Smooth muscle cell (in vitro differentiated cells): Measurements from ENCODE around the gene PEX11A. TPM values are rescaled to one million over a fixed set of nuclear protein-coding genes. Genes with fewer than 3 reads are reported as not detected.

Experiments used
- DNase-seq: peaks from one replicate; lab custom pipeline; 2025; ENCODE audit not compliant: unreplicated experiment; lab: John Stamatoyannopoulos, UW
- H2AFZ ChIP-seq: fragments of 200-600 bp; sonication (generic); 2 replicates; pipeline ENCODE4 v1.6.0; 2016; ENCODE audit warnings: antibody characterized with exemption, low read depth, mild to moderate bottlenecking
- H3F3A ChIP-seq: fragments of 200-600 bp; sonication (generic); 2 replicates; pipeline ENCODE4 v1.6.0; 2017; ENCODE audit warnings: antibody characterized with exemption, low read depth
- H3K27ac ChIP-seq: fragments of 200-600 bp; sonication (generic); 2 replicates; pipeline ENCODE4 v1.5.1; 2016; ENCODE audit warnings: low read depth, mild to moderate bottlenecking
- H3K27me3 ChIP-seq: fragments of 200-600 bp; sonication (generic); 2 replicates; pipeline ENCODE4 v1.6.1; 2016; ENCODE audit warnings: low read depth, mild to moderate bottlenecking
- H3K36me3 ChIP-seq: fragments of 200-600 bp; sonication (generic); 2 replicates; pipeline ENCODE4 v1.5.1; 2016; ENCODE audit warnings: low read depth
- H3K4me1 ChIP-seq: fragments of 200-600 bp; sonication (generic); 2 replicates; pipeline ENCODE4 v1.5.1; 2016; ENCODE audit warnings: low read depth
- H3K4me2 ChIP-seq: fragments of 200-600 bp; sonication (generic); 2 replicates; pipeline ENCODE4 v1.6.0; 2016; ENCODE audit warnings: mild to moderate bottlenecking
- H3K4me3 ChIP-seq: fragments of 200-600 bp; sonication (generic); 2 replicates; pipeline ENCODE4 v1.5.1; 2016; ENCODE audit warnings: mild to moderate bottlenecking
- H3K79me2 ChIP-seq: fragments of 200-600 bp; sonication (generic); 2 replicates; pipeline ENCODE4 v1.6.0; 2016; ENCODE audit warnings: low read depth, mild to moderate bottlenecking
- H3K9ac ChIP-seq: fragments of 200-600 bp; sonication (generic); 2 replicates; pipeline ENCODE4 v1.6.0; 2016; ENCODE audit warnings: low read depth
- H3K9me3 ChIP-seq: fragments of 200-600 bp; sonication (generic); replicated peaks from 2 replicates; pipeline ENCODE4 v1.5.1; 2016; ENCODE audit warnings: low read depth
- H4K20me1 ChIP-seq: fragments of 200-600 bp; sonication (generic); 2 replicates; pipeline ENCODE4 v1.6.0; 2016; ENCODE audit warnings: low read depth
- WGBS: methylation state at CpG from one replicate; pipeline ENCODE4 v1.1.7; 2016; ENCODE audit warnings: low lambda C conversion rate; 5-methylcytosine and 5-hydroxymethylcytosine counted together
- polyA plus RNA-seq: library from polyadenylated mRNA; unstranded; fragments of >200 nt; fragmentation: Nextera tagmentation; extraction: Ambion mirVana; gene quantifications from 2 replicates; pipeline ENCODE4 v1.2.1, GENCODE V29; 2016
- total RNA-seq: library from RNA; depleted of rRNA; stranded (reverse); fragments of >200 nt; gene quantifications from 2 replicates; pipeline ENCODE4 v1.2.3, GENCODE V29; 2014
- TF ChIP-seq, protein P1 (sequence below): fragments of 200-600 bp; sonication (generic); IDR thresholded peaks from 2 replicates; pipeline ENCODE4 v1.5.1; 2017; ENCODE audit warnings: borderline replicate concordance, mild to moderate bottlenecking, antibody characterized with exemption; ENCODE audit not compliant: insufficient read depth, poor library complexity, severe bottlenecking

The PEX11A gene, protein sequence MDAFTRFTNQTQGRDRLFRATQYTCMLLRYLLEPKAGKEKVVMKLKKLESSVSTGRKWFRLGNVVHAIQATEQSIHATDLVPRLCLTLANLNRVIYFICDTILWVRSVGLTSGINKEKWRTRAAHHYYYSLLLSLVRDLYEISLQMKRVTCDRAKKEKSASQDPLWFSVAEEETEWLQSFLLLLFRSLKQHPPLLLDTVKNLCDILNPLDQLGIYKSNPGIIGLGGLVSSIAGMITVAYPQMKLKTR
- total RNA-seq (4.7 and 9.0 TPM in 2 replicates), polyA plus RNA-seq (3.8 and 5.6 TPM in 2 replicates)

DNA sequence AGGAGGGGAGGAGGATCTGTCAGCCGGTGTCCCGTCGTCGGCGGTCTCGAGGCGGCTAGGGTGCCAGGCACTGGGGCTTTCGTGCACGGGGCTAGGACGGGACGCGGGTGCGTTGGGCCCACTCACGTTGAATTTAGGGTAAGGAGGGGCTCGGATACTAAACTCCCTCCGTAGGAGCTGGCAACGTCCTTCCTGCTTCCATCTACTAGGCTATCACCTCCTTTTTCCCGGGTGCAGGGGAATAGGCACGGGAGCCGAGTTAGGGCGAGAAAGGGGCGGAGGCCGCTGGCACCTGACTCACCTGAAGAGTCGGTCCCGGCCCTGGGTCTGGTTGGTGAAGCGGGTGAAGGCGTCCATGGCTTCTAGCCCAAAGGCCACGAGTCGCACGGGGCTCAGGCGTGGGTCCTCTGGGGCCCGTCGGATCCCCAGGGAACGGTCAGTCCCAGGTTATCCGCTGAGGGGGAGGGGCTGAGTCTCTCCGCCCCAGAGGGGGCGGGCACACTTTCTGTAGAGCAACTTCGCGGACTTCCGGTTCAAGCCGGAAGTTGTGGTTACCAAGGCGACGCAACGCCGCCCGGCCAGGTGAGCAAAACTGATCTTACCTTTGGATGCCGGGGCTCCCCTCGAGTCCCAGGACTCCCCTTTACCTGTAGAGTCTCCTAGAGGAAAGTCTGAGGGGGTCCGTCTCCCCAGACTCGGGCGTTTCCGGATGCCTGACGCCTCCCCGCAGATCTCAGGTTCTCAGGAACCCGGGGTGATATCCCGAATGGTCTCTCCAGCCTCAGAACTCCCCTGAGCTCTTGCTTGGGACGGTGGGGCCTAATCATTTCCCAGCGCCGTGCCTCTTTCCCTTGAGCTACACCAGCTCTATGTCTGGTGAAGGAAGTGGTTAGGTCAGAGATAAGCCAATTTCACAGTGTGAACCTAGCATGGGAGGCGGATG lies at the start of gene PEX11A, which contains the start of gene WDR93:
TSS of gene PEX11A (minus strand) at position 479 of the 943 bp plus-strand sequence. CDS start at position 357, 122 bp downstream.
TSS of gene WDR93 (plus strand) at position 536 of the 943 bp plus-strand sequence. CDS start 10,936 bp downstream, outside the sequence.
- Histone ChIP-seq H3K9ac (peak within 1 kb of the TSS; percentile 68), H4K20me1 (no peaks in the 10 kb centered on the region), H2AFZ (peak within 1 kb of the TSS; percentile 100), H3K4me3 (peak within 1 kb of the TSS; percentile 90), H3K4me2 (peak within 1 kb of the TSS; percentile 98), H3K27ac (no peak within 1 kb of the TSS), H3K36me3 (no peaks in the 10 kb centered on the region), H3K4me1 (no peaks in the 10 kb centered on the region), H3K9me3 (no peaks in the 10 kb centered on the region), H3K79me2 (no peaks in the 10 kb centered on the region), H3F3A (no peaks in the 10 kb centered on the region), H3K27me3 (peaks cover 7% of the 10 kb centered on the region)
- TF ChIP-seq, protein P1, sequence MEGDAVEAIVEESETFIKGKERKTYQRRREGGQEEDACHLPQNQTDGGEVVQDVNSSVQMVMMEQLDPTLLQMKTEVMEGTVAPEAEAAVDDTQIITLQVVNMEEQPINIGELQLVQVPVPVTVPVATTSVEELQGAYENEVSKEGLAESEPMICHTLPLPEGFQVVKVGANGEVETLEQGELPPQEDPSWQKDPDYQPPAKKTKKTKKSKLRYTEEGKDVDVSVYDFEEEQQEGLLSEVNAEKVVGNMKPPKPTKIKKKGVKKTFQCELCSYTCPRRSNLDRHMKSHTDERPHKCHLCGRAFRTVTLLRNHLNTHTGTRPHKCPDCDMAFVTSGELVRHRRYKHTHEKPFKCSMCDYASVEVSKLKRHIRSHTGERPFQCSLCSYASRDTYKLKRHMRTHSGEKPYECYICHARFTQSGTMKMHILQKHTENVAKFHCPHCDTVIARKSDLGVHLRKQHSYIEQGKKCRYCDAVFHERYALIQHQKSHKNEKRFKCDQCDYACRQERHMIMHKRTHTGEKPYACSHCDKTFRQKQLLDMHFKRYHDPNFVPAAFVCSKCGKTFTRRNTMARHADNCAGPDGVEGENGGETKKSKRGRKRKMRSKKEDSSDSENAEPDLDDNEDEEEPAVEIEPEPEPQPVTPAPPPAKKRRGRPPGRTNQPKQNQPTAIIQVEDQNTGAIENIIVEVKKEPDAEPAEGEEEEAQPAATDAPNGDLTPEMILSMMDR = no peak
- peak; percentile 13 for DNase-seq
- WGBS = 6% methylated on average over 53 of the region's 60 CpGs

GRCh38 chr15:89740137-89740536 lies 49.6 kb upstream of the PEX11A start:
- Histone ChIP-seq H4K20me1 (no peaks in the 10 kb centered on the region), H3K79me2 (no peaks in the 10 kb centered on the region), H3F3A (no peaks in the 10 kb centered on the region), H3K9me3 (no peaks in the 10 kb centered on the region), H3K4me3 (no peak overlapping the region), H3K4me2 (peak overlapping the region; percentile 35), H3K27me3 (peaks cover 10% of the 10 kb centered on the region), H3K9ac (no peak overlapping the region), H3K27ac (no peak overlapping the region), H2AFZ (no peak overlapping the region), H3K36me3 (no peaks in the 10 kb centered on the region), H3K4me1 (no peaks in the 10 kb centered on the region)
- WGBS = 9% methylated on average over 8 of the region's 8 CpGs
- TF ChIP-seq, protein P1 = peak; percentile 78
- DNase-seq = no peak

DNA sequence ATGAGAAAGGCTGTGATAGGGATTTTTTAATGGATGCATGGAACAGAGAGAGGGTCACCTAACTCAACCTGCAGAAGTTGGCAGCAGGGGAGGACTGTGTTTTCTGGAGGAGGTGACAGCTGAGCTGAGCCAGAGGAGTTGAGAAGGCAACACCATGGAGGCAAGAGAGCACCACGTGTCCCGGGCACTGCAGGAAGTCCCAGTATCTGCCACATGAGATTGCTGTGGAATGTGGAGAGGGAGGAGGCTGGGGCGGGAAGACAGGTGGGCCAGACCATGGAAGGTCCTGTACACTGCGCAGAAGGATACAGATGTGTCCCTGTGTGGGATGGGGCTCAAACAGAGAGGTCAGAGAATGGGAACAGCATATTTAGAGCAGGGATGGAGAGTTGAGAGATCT lies 45.2 kb upstream of the PEX11A start:
- no peak overlapping the region for H3K4me3 ChIP-seq
- no peaks in the 10 kb centered on the region for H3K79me2 ChIP-seq
- TF ChIP-seq, protein P1 = no peak
- no peak overlapping the region for H2AFZ ChIP-seq
- no peak for DNase-seq
- H3K9ac ChIP-seq = no peak overlapping the region
- H3K36me3 ChIP-seq = no peaks in the 10 kb centered on the region
- no peaks in the 10 kb centered on the region for H3K4me1 ChIP-seq
- H3K27ac ChIP-seq = no peak overlapping the region
- H3F3A ChIP-seq = no peaks in the 10 kb centered on the region
- H3K4me2 ChIP-seq = no peak overlapping the region
- H4K20me1 ChIP-seq = no peaks in the 10 kb centered on the region
- no peaks in the 10 kb centered on the region for H3K9me3 ChIP-seq
- 80% methylated on average over 4 of the region's 4 CpGs for WGBS
- H3K27me3 ChIP-seq = peaks cover 27% of the 10 kb centered on the region
